HG03045 (cell line): ENCODE data around the gene GUCA2A.

ENCODE experiments used
- ATAC-seq: cut with Tn5 transposase; IDR thresholded peaks from one replicate; pipeline ENCODE4 v1.9.1; 2021; ENCODE audit warnings: mild to moderate bottlenecking, moderate library complexity; ENCODE audit not compliant: unreplicated experiment

GUCA2A gene

GRCh38 chr1:42133809-42134526 lies 30.6 kb downstream of the GUCA2A start:
- ATAC-seq = no peak

DNA sequence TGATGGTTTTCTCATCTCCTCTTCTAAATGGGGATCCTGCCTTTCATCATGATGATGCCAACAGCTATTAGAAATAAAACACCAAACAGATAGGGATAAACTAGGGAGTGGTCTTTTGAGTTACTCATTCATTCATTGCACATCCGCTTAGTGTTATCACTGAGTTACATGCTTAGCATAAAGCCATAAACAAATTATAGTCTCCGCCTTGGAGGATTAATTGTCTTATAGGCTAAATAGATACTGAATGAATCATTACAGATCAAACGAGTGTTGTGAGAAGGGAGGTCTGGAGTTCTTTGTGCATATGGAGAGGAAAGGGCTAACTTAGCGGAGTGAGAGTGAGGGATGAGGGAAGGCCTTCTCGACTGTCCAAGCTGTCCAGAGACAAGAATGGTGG lies 31.2 kb downstream of the GUCA2A start:
- no peak for ATAC-seq

DNA sequence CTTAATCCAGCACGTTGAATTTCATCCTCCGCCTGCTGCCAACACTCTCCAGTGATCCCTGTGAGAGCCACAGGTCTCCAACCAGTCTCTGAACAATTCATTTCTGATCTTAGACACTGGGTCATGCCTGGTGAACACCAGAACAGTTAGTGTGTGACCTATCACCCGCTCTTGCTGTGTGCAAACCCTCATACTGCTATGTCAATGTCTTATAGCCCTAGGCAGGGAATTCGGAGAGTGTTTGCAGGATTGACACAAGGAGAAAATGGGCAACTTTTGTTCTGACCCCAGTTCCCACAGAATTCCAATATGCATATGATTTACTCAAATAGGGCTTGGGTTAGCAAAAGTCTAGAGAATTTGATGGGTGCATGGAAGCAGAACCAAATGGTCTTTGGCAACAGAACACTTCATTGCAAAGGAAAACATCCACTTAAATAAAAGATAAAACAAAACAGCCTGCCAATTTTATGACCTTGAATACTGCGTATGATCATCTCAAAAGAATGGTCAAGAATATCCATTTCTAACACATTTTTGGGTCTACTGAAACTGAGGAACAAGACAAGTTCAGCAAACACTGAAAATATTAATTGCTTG lies 34.4 kb downstream of the GUCA2A start:
- ATAC-seq = no peak

- no peak for ATAC-seq
Measured at GRCh38 chr1:42128964-42129363, 35.6 kb downstream of the GUCA2A start.

DNA sequence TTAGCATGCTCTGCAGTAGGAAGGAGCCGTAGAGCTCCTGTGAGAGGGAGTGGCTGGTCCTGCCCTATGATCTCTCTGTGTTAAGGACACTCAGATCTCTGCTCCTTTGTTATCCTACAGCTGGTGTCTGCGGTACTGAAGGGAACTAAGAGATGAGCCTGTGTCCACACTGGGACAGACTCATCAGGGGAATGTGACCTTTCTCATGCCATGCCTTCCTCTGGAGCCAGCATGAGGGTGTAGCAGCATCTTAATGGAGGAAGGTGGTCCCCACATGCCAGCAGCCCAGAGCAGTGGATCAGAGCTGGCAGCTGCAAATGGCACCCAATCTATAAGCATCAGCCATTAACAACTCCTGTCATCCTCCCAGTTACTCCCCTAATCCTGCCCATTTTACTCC lies 36.0 kb downstream of the GUCA2A start:
- no peak for ATAC-seq

DNA sequence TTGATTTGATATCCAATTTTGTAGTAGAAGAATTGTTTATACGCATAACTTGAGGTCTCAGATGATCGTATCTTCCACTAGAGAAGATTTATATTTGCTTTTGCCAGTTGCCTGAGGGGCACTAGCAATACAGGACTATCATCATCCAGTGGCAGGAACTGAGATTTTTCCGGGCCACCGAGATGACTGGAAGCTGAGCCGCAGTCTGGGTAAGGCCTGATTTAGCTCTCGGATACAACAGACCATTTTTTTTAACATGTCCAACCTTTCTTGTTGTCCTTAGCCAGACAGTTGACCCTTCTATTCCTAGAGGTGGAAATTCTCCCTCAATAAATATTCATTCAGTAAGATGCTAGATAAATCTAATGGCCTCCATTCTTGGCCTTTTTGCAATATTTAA lies 36.8 kb downstream of the GUCA2A start:
- ATAC-seq = no peak

GRCh38 chr1:42125552-42125951 lies 39.0 kb downstream of the GUCA2A start:
- no peak for ATAC-seq

GRCh38 chr1:42122408-42122807 lies 42.1 kb downstream of the GUCA2A start:
- ATAC-seq = no peak

GRCh38 chr1:42118125-42118524 lies 46.4 kb downstream of the GUCA2A start:
- no peak for ATAC-seq

- no peak for ATAC-seq
Measured at GRCh38 chr1:42117214-42117613, 47.3 kb downstream of the GUCA2A start.

GRCh38 chr1:42114229-42114628 lies 50.3 kb downstream of the GUCA2A start:
- no peak for ATAC-seq
